NCI-H748 (cell line): ENCODE data around the gene RNU6-7.
A peak's percentile ranks its signal among the peaks of the same experiment; 100 is the strongest.

Experiments used
- DNase-seq: peaks from one replicate; lab custom pipeline; 2025; ENCODE audit not compliant: unreplicated experiment; lab: John Stamatoyannopoulos, UW

Gene RNU6-7

DNA sequence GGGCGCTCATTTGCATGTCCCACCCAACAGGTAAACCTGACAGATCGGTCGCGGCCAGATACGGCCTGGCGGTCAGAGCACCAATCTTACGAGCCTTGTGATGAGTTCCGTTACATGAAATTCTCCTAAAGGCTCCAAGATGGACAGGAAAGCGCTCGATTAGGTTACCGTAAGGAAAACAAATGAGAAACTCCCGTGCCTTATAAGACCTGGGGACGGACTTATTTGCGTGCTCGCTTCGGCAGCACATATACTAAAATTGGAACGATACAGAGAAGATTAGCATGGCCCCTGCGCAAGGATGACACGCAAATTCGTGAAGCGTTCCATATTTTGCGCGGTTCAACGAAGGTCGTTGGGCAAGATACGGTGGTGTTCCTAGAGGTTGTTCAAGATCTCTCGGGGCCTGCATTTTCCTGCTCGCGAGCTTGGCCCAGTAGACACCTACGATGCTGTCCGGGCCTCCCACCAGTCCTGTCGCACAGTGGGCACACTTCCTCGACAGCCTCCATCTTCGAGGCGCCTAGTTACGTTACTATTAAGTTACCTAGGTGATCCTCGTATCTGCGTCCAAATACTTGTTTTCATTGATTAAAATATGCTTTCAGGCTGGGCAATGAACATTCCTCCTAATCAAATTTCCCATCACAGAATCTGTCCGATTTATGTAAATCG, at the start of gene RNU6-7:
Gene RNU6-7 (plus strand): TSS at position 230 of the 675 bp plus-strand sequence.
- DNase-seq, result peak; percentile 74

DNA sequence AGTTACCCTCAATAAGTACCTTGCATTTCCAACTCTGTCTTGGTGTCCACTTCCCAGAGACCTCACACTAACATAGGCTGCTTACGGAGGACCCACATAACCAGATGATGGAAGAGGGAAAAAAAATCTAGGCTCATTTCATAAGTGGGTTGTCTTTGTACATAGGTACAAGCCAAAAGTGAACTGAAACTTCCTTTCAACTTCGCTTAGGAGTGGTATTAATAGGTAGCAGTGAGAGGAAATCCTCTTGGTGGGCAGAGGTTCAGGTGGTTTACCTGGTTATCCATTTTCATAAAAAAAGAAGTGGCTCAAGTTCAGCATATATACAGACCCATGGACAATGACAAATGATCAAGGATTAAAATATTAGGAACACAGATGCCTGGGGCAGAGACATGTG, 35.8 kb upstream of the RNU6-7 start:
- DNase-seq, result no peak

DNA sequence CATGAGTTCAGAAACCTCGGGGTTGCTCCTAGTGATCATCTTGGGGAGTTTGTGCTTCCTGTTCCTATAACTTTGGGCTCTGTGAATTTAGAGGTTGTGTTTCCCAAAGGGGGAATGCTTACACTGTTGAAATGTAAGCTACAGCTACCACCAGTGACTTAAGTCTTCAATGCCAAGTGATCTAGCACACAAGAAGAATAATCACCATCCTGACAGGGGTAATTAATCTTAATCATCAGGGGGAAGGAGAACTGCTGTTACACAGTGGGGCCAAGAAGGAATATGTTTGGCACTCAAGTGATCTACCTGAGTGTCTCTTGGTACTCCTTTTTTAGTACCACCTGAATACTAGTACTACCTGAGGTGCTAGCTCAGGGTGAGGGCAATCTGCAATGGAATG, 34.9 kb upstream of the RNU6-7 start:
- no peak for DNase-seq

DNA sequence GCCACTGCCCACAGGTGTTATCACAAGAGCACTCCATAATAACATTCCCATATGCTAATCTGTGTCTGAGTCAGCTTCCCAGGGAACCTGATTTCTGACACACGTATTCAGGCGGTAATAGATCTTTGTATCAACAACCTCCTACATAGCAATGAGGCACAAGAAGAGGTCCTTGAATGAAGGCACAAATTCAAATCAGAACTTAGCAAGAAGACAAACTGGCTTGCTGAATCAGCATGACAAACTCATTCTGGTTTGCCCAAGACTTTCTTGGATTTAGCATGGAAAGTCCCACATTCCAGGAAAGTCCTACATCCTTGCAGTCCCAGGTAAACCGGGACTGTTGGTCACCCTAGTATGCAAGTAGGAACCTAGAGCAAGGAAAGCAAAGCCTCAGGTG, 33.9 kb upstream of the RNU6-7 start:
- DNase-seq, result no peak

DNA sequence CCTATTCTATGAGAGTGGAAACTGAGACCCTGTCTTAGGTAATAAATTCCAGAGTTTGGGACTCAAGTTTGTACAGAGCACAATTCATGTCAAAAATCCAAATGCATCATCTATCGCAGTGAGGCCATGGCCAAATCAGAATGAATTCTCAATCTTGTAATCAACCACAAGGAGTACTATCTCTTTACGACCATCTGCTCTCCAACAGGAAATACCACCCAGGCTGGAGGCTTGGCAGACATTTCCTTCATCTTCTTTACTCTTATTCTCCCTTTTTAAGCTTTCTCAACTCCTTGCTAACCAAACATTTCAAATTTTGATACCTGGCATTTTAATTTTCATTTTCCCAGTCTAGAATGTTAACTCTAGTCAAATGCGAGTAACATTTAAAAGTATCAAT, 32.7 kb upstream of the RNU6-7 start:
- DNase-seq, result no peak

DNA sequence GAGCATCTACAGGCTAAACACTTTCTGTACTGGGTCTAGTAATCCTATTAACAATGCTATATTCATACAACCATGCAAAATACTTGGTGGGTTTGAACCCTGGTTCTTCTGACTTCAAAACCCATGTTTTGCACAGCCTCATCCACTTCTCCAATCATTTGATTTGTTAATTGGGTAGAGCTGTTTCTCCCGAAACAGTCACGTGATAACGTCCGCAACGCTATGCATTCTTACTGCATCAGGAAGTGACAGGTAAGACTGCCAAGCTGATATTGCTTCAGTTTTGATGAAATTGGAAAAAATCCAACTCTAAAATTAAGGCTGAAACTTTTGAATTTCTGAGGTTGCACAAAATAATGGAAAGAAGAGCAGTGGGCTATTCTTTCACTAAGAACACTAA, 30.4 kb upstream of the RNU6-7 start:
- DNase-seq, result no peak

DNA sequence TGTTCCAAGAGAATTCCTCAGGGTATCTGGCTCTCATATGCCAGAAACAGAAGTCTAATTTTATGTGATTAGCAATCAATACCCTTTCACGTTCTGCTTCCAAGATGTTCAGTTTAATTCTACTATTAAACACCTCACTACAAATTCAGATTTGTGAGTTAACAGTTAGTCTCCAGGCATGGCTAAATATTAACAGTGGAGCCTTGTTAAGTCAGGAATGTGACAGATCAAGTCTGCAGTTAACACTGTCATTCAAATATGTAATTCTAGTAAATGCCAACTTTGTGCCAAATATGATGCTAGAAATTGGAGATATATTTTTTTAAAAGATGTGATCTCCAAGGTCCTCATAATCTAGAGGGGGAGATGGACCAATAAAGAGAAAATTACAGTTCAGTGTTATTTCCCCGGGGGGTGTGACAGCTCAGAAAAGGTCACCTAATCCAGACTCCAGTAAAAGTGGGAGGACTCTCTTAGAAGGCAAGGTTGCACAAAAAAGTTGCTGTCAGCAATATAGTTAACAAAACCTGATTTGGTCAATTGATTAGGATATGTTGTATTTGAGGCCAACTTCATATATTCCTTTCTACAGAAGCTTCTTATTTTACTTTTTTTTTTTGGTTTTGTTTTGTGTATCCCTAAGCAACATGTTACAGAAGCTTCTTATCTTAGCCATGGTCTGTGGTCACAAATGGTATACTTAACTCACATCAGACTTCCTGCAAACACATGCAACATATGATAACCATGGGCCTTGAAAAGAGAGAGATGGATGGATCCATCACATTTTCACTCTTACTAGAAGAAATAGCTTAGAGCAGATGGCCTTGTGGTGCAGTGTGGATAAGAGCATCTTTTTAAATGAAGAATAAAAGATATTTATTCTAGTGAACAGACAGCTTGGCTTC, 18.4 kb upstream of the RNU6-7 start:
- no peak for DNase-seq

DNA sequence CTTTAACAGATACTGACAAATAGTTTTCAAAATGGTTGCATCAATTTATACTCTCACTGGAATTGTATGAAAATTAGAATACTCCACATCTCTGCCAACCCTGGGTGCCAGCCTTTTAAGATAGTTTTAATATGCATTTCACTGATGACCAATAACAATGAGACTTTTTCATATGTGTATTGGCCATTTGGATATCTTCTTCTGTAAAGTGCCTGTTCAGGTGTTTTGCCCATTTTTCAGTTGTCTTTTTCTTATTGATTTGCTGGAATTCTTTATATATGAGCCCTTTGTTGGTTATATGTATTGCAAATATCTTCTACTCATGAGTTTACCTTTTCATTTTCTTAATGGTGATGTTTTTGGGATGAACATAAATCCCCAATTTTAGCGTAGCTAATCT, 16.7 kb upstream of the RNU6-7 start:
- no peak for DNase-seq

DNA sequence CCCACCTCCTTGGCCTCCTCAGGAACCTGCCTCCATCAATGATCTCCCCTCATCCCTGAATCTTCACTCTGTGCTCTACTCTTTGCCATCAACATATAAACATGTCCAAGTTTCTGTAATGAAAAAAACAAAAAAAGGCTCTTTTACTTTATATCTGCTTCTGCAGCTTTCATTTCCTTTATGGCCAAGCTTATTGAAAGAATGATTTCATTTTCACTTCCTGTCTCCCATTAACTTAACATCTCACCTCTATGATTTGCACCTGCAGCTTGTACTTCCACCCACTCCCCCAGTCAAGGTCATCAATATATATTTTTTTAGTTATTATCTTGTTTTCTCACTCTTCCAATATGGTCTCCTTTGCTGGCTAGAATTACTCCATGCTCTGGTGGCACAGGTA, 15.6 kb upstream of the RNU6-7 start:
- DNase-seq, result no peak

DNA sequence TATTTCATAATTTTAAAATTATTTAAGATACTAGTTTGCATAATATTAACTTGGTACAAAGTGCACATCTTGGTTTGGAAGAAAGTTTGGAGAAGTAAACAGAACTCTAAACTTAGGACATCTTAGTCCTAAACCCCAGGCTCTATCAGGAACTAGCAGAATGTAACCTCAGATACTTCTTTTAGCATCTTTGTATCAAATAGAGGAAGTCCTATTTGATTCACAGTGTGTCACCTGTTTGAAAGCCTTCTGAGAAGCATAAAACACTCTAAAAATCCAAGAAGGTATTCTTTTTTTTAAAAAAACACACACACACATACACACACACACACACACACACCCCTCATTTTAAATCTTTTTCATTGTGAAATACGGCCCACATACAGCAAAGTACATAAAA, 12.0 kb upstream of the RNU6-7 start:
- DNase-seq, result no peak

DNA sequence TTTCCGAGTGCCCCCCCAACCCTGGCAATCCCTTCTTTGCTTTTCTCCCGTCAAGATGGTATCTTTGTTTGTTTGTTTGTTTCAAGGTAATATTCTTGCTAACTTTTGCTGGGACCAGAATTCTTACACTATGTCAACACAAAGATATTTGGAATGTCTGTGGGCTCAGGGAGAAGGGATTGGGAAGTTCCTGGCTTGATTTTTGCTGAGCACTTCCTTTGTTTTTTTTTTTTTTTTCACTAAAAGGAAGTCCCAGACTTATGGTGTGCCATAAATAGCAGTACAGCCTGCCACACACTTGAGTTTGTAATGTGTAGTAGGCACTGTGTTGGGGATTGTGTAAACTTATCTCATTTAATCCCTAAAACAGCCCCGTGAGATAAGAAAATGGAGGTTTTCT, 11.2 kb upstream of the RNU6-7 start:
- DNase-seq, result no peak

DNA sequence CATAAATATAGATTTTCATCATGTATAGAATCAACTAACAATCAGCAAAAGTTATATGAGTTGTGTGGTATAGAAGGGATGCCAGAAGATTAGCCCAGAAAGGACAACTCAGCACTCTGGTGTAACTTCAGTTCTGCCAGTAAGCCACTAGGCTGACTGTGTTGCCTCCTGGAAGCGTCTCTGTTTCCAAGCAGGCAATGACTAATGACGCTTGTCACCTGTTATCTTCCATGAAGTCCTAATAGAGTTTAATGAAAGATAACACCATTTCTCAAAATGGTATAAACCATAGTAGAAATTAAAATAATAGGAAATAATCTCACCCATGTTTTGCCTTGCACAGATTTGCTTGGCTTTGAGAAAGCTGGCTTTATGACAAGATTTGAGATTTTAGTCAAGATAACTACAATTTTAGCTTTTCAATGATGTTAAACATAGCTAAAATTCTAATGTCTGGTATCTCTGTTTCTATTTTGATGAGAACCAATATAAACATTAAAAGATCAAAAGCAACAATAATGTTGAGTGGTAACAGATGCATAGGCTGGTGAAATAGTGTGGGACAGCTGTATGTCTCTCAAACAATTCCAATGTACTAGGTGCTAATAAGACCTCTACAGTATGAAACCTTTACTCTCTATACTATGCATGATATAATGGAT, 9.0 kb upstream of the RNU6-7 start:
- no peak for DNase-seq

DNA sequence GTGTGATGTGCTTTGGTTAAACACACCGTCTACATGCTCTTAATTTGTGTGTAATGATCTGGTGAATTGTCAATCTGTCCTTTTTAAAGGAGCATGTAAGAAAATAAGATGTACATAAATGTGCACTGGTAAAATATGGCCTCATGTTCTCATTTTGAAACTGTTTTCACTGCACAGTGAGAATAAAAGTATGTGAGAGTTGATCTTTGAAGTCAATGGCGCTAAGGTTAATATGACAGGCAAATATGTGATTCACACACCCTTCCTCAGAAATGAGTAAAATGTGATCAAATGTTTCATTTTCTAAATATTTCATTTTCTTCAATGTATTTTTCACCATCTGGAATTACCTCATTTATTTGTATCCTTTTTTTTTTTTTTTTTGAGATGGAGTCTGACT, 8.3 kb upstream of the RNU6-7 start:
- no peak for DNase-seq

DNA sequence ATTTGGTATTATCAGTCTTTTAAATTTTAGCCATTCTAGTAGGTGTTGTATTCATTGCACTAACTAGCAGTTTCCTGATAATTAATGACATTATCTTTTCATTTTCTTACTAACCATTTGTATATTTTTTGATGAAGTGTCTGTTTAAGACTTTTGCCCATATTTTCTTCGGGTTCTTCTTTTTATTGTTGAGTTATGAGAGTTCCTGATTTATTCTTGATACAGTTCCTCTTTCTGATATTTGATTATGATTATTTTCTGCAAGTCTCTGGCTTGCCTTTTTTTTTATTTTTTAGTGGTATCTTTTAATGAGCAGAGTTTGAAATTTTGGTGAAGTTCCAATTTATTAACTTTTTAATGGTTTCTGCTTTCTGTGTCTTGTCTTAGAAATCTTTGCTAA, 6.2 kb upstream of the RNU6-7 start:
- no peak for DNase-seq

DNA sequence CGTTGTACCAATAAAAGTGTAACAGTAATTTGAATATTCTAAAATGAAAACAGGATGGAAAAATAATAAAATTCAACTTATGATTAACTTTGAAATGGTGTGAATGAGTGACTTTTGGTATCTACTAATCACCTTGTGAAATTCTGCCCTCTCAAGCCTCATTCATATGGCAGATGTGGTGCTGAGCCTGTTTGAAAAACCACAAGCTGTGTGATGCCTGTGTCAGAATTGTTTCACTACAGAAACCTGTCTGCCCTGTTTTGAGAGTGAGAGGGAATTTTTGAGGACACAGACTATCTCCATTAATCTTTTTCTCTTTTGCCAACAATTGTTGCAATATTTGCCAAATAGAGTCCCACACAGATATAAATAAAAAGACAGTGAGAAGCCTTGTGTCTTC, 3.9 kb upstream of the RNU6-7 start:
- DNase-seq, result no peak

DNA sequence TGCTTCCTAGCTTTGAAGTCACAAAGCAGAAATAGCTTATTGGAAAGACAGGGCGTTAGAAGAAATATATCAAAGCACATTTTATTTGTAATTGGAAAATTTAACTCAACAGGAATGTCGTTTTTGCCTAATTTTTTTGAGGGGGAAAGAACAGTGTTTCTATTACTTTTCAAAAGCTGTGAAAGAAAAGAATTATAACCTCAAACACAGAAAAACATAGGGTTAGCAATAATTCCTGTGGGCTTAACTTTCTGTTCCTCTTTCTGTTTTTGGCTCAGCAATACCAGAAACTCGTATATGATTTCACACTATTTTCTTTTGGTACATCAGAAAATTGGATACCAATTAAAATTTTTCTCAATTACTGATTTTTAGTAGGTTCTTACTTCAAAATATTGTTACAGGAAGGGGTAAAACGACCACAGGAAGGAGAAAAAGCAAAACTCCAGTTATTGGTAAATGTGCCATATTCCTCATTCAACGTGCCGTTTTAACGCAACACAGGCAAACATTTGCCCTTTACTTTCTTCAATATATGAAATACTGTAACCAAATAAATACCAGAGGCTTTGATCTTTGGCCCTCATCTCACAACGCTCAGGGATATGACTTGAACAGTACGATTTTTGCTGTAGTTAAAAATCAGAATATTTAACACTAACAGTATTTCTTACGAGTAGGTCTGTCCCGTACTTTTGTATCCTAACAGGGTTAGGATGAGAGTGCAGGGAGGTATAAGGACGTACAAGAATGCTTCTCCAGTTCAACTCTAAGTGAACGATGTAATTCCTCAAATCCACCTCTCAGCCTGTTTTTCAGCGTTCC, 1.3 kb upstream of the RNU6-7 start:
- no peak for DNase-seq

DNA sequence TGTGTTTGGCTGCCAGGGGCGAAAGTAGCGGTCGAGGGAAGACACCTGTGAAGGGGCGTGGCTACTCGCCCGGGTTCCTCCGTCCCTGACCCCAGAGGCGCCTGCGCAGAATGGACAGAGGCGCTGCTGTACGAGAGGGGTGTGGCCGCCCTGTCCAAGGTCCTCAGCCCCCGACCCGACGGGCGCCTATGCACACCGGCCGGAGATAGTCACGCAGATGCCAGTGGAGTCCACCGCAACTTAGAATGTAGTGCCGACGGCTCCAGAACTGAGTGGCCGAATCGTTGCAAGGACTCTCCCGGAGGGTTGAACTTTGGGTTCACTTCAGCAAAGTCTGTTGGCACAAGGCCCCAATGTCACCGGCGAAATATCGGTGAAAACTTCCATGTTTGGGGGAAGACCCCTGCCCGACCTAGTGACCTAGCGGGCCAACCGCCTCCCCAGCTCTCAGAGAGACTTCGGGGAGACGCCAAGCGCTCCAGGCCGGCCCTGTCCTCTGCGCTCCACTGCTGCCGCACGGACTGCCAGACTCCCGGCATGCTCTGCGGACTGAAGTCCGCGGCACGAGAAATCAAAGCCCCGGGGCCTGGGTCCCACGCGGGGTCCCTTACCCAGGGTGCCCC, 541 bp upstream of the RNU6-7 start:
- peak; percentile 93 for DNase-seq

DNA sequence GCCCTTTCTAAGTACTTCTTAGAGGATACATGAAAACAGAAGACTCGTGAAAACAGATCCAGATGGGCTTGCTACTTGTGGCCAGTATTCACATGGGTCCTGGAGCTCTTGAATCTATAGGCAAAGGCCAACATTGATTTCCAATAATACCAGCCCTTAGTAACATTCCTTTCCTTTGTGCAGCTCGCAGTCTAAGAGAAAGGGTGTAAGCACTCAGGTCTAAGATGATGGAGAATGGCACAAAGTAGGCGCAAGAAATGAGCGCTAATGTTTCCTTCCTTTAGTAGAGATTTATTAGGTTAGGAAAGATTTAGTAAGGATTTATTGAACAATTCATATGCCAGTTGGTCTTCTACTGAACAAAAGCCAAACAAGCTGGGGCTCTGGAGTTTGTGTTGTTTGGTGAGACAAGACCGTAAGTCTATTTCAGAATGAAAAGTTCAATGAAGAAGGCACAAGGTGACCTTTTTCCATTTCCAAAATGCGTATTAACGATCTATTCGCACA, 699 bp downstream of the RNU6-7 start:
- peak; percentile 66 for DNase-seq

DNA sequence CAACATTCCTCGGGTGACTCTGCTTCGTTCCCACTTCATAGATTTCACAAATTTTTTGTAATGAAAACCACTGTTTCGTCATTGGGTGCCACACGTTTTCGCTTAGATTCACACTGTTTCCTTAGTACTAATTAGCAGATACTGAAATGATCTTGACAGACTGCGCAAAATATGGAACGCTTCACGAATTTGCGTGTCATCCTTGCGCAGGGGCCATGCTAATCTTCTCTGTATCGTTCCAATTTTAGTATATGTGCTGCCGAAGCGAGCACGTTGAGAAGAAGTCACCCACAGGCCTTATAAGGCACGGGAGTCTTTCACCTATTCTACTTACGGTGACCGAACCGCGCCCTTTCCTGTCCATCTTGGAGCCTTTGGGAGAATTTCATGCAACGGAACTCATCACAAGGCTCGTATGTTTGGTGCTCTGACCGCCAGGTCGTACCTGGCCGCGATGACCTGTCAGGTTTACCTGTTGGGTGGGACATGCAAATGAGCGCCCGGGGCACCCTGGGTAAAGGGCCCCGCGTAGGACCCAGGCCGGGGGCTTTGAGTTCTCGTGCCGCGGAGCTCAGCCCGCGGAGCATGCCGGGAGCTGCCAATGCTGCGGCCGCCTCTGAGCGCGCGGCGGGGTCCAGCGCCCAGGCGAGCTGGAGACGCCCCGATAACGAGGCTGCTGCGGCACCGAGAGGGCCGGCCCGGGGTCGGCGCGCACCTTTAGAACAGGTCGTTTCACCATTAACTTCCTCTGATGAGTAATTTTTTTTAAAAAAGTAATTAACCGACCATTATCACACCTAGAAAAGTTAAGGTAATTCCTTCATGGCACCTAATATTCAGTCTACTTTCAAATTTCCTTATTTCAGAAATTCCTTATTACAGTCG, 1.4 kb downstream of the RNU6-7 start, which contains the start of gene RNU6-8:
Gene RNU6-8 (minus strand): TSS at position 272 of the 885 bp plus-strand sequence.
- peak; percentile 97 for DNase-seq
